GM11168 (cell line): ENCODE data around the gene LMX1A.

Experiments
- in situ Hi-C: fragments of 300-500 bp; cut with MboI; formaldehyde crosslinking; loops from one replicate; pipeline ENCODE4 v1.12.0; 2022; ENCODE audit warnings: low sequenced_read_pairs; ENCODE audit not compliant: unreplicated experiment

LMX1A gene

DNA sequence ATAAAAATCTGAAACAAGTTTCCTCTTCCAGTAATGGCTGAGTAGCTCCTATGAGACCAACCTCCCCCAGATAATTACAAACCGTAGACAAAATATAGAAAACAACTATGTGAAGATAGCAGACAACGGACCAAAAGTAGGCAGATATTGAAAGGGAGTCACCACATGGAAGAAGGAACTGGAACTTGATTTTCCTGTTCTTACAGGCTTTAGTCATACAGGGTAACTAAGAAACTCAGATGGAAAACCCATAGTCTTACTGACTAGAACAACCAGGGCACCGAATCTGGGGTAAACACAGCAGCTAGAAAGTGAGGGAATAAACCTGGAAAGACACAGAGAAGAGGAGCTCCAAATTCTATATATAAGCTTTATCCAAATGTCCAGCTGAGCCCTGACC is 26.0 kb downstream of the LMX1A start:
- in situ Hi-C loops = no loop called here

DNA sequence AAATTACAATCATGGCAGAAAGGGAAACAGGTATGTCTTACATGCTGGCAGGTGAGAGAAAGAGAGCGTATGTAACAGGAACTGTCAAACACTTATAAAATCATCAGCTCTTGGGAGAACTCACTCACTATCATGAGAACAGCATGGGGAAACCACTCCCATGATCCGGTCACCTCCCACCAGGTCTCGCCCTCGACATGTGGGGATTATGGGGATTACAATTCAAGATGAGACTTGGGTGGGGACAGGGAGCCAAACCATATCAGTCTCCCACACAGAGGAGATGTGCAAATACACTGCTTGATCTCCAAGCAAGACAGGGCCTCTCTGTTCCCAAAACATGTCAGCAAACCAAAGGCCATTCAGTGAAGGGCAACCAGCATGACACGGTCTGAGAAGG is 27.4 kb downstream of the LMX1A start:
- in situ Hi-C loops = no loop called here

DNA sequence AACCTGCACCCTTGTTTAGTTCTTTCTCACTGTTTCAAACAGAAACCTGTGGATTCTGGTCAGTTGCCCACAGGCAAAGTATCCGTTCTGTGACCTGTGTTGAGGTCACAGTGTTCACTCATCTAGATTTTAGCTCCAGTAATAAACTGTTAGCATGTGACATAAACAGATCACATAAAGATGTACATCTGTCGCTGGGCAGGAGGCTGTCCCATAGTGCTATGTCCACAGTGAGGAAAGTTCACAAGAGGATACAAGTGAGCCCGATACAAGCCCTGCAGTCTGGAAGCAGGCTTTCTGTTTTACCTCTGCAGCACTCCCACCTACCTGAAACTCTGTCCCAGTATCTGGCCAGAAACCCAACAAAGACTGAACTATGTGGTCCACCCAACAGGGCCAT is 28.4 kb downstream of the LMX1A start:
- in situ Hi-C loops = no loop called here

DNA sequence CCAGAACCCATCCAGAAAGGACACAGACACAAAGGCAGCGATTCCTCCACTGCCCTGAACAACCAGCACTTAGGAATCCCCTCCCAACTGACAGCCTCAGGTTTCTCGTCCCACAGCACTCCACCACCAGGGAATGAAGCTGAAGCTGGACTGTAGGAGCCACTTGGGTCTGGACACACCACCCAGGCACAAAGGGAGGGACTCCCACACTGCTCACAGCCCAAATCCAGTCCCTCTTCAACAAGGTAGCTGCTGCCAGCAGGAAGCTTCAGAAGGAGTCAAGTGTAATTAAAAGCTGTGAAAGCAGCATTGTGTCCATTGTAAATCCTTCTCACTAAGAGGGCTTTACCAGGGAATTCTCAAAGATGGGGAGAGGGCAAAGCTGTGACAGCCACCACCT is 29.0 kb downstream of the LMX1A start:
- in situ Hi-C loops = no loop called here

DNA sequence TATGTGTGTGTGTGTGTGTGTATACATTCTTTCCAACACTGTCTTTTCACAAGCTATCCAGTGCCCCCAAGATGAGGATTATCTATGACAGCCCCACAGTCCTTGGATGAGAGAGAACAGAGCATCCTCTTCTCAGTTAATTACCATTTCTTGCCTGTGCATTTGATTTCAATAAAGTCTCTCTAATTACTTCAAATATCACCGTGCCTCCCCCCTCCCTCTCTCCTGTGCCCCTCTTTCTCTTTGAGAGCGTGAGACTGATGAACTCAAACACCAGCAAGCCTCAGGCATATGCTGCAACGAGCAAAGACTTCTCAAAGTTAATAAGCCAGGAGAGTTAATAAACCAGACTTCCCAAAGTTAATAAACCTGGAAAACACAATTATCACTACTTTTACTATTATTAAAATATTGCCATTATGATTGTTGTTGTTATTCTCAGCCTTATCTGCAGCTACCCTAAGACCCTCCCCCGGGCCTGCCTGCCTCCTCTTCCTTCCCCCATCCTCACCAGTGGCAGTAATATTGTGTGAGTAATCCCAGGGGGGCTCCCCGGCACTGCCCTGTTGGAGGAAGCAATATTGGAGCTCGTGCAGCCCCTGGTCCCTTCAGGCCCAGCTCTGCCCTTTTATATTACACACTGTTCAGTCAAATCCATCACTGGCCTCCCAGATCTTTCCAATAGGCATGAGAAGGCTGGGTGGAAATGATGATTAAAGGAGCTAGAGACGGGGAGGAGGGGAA is 30.9 kb downstream of the LMX1A start:
- in situ Hi-C loops = no loop called here

DNA sequence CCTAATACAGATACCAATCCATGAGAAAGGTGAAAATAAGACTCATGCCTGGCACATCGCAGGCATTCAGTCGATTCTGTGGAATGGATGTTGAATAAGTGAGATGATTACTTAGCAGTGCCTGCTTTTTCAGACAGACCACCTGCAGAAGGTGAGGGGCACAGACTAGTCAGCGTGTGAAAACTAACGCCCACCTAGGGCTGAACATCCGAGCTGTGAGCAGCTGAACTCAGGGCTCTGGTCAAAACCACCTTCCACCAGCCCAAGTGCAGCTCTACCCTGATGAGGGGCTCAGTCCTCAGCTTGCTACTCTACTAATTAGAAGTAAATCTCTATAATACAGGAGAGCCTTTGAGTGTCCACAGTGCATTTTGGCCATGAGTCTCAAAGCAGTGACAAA is 32.5 kb downstream of the LMX1A start:
- in situ Hi-C loops = no loop called here

DNA sequence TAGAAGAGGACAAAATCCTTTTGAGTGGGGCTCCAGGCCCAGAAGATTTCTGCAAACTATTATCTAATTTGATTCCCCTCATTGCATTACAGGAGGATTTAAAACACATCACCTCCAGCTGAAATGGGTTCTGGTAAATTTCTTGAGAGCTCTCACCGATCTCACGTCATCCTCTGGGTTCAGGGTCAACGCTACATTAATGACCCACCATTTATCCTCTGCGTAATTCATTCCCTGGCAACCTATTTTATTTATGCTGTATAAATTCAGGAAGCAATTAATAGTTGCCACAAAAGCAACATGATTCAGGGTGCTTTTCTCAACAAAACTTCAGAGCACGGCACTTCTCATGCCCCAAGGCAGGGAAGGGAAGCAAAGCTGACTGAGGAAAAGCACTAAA is 38.9 kb downstream of the LMX1A start:
- in situ Hi-C loops = no loop called here

DNA sequence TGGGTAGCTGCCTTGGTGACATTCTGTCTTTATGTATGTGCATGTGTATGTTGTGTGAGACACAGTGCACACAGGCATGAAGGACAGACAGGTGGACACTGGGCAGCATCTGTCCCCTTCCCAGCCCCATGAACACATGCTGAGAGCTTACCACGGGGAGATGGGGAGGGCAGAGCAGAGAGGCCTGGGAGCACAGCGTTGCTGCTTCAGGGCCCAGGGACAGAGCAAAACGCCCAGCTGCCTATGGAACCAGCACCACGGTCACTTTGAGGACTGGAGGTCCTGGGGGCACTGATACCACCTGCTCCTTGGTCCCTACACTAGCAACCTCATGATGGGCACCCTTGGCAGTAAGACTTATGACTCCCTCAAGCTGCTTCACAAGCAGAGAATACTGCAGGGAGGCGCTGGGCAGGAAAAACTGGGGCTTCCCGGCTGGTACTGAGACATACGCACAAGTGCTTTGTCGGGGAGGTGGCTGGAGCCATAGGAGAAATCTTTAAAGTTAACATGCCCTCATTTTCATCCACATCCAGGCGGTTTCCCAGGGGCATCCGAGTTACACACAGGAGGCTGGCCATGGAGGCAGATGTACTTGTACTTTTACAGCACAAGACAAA is 40.3 kb downstream of the LMX1A start:
- in situ Hi-C loops = no loop called here

DNA sequence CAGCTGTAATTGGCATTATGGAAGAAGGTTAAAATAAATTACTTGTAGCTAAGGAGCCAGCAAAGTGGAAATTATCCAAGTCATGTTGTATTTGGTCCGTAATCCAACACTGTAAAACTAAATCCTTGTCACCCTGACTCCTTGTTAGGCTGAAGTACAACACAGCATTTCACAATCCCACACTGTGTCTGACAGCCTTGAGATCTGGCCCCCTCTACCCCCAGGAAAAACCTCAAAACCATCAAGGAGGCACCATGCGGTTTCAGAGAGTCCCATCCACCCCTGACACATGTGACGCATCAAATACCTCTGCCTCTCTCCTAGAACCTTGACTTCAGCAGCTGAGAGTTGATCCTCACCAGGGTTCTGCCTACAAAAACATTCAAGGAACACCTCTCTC is 41.0 kb downstream of the LMX1A start:
- in situ Hi-C loops = no loop called here

DNA sequence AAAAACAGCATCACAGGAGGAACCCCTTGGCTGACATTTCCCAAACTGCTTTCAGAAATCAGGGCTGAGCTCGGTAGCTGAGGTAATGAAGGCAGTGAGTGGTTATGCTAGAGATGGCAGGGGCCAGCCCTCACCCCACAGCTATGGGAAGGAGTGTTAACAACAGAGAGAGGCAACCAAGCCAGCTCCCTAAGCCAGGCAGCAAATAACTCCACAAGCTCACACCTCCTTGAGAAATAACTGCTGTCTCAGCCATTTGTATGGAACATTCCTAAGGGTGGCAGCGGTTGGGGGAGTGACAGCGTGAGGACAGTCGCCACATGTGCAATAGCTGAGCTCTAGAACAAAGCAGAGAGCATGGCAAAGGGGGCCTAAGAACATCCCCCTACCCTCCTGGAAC is 42.6 kb downstream of the LMX1A start:
- in situ Hi-C loops = no loop called here

DNA sequence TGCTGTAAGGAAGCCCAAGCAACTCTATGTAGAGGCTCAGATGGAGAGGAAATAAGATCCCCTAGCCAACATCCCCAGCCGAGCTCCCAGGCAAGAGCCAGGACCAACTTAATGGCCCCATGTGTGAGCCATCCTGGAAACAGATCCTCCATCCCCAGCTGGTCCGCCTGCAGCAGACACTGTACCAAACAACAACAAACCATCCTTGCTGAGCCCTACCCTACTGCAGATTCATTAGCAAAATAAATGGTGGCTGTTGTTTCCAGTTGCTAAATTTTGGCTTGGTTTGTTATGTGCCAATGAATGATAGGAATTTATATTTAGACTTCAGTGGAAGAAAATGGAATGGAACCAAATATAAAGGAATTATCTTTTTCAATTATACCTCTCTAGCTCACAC is 43.9 kb downstream of the LMX1A start:
- in situ Hi-C loops = no loop called here

DNA sequence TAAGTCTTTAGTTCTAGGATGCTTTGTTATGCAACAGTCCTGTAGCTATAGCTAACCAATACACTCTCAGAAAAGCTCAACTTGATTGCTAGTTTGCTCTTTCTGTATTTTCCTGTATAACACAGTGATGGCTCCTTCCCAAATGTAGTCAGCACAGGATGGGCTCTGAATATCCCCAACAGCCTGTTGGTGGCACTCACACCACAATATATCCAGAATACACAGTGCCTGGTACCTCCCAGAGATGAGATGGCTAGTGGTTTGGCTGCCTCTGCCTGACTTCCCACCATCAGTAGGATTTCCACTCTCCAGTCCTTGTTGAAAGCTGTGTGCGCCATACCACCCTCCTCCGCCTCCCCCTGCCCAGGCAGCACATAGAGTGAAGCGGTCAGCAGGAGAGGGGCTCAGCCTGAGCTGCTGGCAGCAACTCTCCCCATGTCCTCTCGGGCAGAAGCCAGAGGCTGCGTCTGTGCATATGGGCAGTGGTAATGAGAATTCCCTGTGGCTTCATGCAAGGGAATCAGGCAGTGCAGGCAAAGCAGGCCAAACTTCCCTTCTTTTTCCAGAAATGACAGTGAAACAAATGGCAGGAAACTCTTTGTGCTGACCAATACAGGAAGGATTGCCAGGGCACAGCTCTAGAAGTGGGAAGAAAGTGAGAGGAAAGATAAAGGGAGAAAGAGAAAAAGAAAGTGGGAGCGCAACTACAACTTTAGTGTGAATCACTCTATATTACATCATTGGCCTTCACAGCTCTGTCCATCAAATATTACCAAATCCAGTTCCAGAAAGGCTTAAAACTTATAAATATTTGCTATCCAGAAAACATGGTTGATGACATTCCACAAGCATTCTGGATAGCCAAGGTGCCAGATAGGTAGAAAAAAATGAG is 49.7 kb downstream of the LMX1A start:
- in situ Hi-C loops = no loop called here

DNA sequence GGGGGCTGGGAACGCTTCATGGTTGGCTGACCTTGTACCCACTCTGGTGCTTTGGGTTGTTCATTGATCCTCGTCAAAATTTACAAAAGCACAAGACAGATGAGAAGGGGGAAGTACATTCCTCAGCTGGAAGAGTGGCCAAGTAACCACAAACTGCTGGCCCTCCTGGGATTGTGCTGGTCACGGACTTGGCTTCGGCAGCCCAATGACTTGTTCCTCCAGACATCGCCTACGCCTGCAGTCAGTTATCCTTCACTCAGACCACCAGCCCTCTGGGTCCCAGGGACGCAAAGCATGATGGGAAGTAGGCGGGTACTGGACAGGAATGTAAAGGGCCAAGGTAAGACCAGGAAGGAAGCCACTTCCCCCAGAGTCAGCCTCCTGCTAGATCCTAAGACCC is 53.1 kb downstream of the LMX1A start:
- in situ Hi-C loops = no loop called here

DNA sequence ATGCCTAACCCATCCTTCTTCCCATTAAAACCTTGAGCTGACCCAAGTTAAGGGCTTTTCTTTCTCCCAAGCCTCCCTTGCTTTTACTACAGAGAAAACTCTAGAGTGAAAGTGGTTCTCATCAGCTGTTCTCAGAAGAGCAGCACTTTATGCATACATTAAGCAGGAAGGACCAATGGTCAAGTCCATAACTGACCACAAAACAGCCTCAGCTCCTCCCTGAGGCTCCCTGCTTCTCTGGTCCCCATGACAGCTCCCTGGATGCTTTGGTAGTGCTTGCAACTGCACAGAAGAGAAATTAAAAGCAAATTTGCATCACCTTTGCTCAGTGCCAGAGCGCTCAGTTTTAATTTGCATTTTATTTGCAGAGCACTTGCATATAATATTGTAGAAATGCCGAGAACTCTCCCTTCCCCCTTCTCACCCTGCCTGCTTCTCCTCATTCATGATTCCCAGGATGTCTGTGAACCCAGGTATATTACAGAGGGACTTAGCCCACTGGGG is 56.1 kb downstream of the LMX1A start:
- in situ Hi-C loops = no loop called here

DNA sequence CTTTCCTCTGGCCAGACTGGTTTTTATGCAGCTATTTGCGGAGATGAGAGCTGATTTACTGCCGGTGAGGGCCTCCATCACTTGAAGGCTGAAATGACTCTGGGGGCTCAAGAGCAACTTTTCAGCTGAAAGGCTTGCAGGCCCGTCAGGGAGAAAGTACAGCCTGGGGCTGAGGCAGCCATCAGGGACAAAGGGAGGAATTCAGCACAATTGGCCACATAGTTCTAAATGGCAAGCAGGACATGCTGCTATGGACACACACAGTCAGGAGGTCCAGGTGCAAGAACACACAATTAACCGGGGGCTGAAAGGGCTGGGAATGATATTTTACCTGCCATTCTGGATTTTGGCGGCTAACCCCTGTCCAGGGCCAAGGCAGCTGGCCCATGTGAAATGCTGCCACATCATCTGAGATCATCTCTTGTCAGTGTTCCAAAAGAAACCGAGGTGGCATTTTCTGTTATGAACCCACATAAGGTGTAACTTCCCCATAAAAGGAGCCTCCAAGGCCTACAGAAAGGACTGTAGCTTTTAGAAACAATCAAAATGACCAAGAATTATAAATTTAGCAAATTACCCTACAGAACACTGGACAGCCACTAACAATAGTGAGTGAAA is 58.2 kb downstream of the LMX1A start:
- in situ Hi-C loops = no loop called here

DNA sequence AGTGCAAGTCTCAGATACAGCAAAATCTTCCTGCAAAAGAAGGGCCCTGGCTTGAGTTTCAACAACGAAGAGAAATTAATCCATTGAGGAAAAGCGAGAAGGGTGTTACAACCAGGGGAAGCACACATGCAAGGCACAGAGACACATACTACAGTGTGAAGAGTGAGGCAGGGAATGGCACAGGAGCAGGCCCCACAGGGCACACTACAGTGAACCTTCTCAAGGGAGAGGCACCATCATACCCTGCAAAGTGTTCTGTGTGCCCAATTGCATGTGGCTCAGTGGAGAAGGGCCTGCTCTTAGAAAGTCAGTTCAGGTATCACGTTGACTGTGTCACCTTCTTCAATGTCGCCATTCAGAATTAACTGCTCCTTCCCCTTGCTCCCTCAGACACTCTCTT is 60.3 kb downstream of the LMX1A start:
- in situ Hi-C loops = no loop called here

DNA sequence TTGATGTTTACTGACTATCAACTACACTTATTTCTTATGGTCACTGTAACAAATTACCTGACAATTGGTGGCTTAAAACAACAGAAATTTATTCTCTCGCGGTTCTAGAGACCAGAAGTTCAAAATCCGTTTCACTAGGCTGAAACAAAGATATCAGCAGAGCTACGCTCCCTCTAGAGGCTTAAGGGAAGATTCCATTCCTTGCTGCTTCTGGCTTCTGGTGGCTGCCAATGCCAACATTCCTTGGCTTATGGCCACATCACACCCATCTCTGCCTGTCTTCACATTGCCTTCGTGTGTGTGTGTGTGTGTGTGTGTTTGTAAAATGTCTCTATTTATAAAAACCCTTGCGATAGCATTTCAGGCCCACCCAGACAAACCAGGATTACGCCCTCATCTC is 66.4 kb downstream of the LMX1A start:
- in situ Hi-C loops = no loop called here

DNA sequence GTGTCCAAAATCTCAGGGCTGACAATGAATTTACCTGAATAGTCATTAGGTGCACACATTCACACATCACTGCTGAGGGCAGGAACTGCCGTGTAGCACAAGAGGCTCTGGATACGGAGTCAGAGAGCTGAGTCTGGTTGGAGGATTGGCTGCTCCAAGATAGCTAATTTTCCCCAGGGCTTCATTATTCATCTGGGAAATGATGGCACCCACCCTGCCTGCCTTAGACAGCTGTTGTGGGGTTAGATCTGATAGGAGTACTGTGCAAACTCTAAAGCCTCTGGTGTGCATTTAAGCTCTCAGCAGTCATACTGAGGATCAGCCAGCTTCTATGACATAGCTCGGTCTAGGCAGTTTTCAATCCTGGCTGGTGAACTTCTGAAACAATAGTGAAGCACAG is 67.0 kb downstream of the LMX1A start:
- in situ Hi-C loops = no loop called here

DNA sequence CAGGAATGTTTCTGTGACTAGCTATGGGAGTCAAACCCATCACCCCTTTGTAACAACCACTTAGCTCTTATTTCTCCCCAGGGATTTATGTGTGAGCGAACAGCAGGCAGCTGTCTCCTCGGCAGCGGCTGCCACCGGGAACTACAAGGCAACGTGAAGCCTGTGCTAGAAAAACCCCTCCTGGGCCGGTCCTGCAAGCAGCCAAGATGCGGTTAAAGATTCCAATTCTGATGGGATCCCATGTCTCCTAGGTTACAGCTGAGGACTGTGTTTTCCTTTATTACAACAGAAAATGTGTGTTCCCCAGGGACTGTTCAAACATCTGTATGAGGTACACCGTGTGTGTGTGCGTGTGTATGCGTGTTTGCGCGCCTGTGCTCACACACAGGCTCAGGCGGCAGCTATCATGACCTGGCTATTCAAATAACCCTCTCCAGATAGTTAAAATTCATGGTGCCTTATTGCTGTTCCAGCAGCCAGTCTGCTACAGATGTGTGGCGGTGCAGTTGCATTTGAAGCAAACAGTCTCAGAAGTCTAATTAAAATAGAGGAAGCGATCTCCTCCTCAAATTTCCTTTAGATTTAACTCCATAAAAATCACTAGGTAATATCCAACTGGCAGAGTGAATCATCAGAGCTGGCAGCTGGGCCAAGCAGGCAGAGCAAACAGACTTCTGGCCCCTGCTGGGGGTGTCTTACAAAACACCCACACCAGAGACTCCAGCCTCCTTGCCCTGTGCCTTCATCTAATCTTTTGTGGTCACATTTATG is 68.0 kb downstream of the LMX1A start:
- in situ Hi-C loops = no loop called here

DNA sequence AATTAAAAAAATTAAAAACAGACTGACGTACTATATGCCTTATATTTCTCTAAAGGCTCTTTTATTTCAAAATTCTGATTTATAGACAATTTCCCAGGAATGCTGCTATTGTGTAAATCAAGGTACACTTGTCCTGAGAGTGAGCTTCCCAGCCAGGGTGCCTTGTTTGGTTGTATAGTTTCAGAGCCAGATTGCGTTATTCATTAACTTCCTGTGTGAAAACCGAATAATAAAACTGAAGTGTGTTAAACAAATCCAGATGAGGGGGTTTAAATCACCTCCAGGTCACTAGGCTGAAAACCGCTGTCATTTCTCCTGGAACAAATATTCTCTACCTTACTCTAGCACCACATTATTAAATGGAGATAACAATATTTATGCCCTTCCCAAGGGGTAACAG is 68.7 kb downstream of the LMX1A start:
- in situ Hi-C loops = no loop called here
